NOMO-1 (cell line): ENCODE measurements around the gene SPIN1.
A peak's percentile ranks its signal among the peaks of the same experiment; 100 is the strongest.

Experiments used
- DNase-seq, 2 experiments: peaks; one replicate each; lab custom pipeline; 2025; ENCODE audit not compliant: unreplicated experiment in 2 of 2; lab: John Stamatoyannopoulos, UW

Gene SPIN1

GRCh38 chr9:88387552-88388202, 567 bp upstream of the SPIN1 start:
- DNase-seq = peak; percentile 9 to 12

- no peak for DNase-seq
Measured at GRCh38 chr9:88388886-88389605, 802 bp downstream of the SPIN1 start.

GRCh38 chr9:88390371-88390990, 2.2 kb downstream of the SPIN1 start:
- DNase-seq = no peak

- DNase-seq = no peak
Measured at GRCh38 chr9:88391236-88391635, 3.0 kb downstream of the SPIN1 start.

GRCh38 chr9:88391921-88392320, 3.7 kb downstream of the SPIN1 start:
- DNase-seq = no peak

- DNase-seq = no peak
Measured at GRCh38 chr9:88392549-88392948, 4.3 kb downstream of the SPIN1 start.

- no peak for DNase-seq
Measured at GRCh38 chr9:88396836-88397577, 8.8 kb downstream of the SPIN1 start.

- no peak for DNase-seq
Measured at GRCh38 chr9:88398016-88398415, 9.8 kb downstream of the SPIN1 start.

GRCh38 chr9:88399966-88400365, 11.7 kb downstream of the SPIN1 start:
- no peak for DNase-seq

- no peak for DNase-seq
Measured at GRCh38 chr9:88403340-88403739, 15.1 kb downstream of the SPIN1 start.

- no peak for DNase-seq
Measured at GRCh38 chr9:88406051-88406450, 17.8 kb downstream of the SPIN1 start.

GRCh38 chr9:88411471-88411870, 23.2 kb downstream of the SPIN1 start:
- no peak for DNase-seq

GRCh38 chr9:88414298-88414697, 26.1 kb downstream of the SPIN1 start:
- no peak for DNase-seq

- no peak for DNase-seq
Measured at GRCh38 chr9:88418025-88418424, 29.8 kb downstream of the SPIN1 start.

GRCh38 chr9:88418715-88419540, 30.7 kb downstream of the SPIN1 start:
- DNase-seq = no peak

- no peak for DNase-seq
Measured at GRCh38 chr9:88420227-88420626, 32.0 kb downstream of the SPIN1 start.

GRCh38 chr9:88421348-88421747, 33.1 kb downstream of the SPIN1 start:
- DNase-seq = no peak

GRCh38 chr9:88425538-88425950, 37.3 kb downstream of the SPIN1 start:
- no peak for DNase-seq

GRCh38 chr9:88426651-88427050, 38.4 kb downstream of the SPIN1 start:
- no peak for DNase-seq

GRCh38 chr9:88429595-88430430, 41.6 kb downstream of the SPIN1 start:
- no peak for DNase-seq
